Activated CD8-positive, alpha-beta memory T cell treated with anti-CD3 and anti-CD28 coated beads, Interleukin-2, amount 50 U/mL, for 48 hours (primary cell): ENCODE data around the gene CIAO1.
A peak's percentile ranks its signal among the peaks of the same experiment; 100 is the strongest.
"Not testable (repeated sequence)": the region's sequence is repeated elsewhere in the genome, so short reads cannot be mapped to it uniquely, and the experiment has no call there.

Experiments used
- DNase-seq: peaks from one replicate; pipeline ENCODE4 v3.0.0-alpha.2; 2020

The CIAO1 gene

GRCh38 chr2:96287273-96287856 is 21.3 kb downstream of the CIAO1 start:
- DNase-seq = no peak

GRCh38 chr2:96291751-96292150 is 25.7 kb downstream of the CIAO1 start:
- no peak for DNase-seq

GRCh38 chr2:96294271-96294670 is 28.2 kb downstream of the CIAO1 start:
- DNase-seq = not testable (repeated sequence)

GRCh38 chr2:96296925-96297324 is 30.9 kb downstream of the CIAO1 start:
- DNase-seq = no peak

- DNase-seq = no peak
These were observed 35.8 kb downstream of the CIAO1 start for GRCh38 chr2:96301865-96302264.

- no peak for DNase-seq
These were observed 38.6 kb downstream of the CIAO1 start for GRCh38 chr2:96304606-96305005.

GRCh38 chr2:96305091-96305978 is 39.3 kb downstream of the CIAO1 start, which contains the start of gene SNRNP200:
Gene SNRNP200, minus strand, starts transcription at chr2:96305546. Its CDS starts 109 bp downstream, at chr2:96305437.
- DNase-seq = peak; percentile 95

GRCh38 chr2:96305979-96306308 is 39.9 kb downstream of the CIAO1 start:
- peak; percentile 66 for DNase-seq

GRCh38 chr2:96306370-96306769 is 40.3 kb downstream of the CIAO1 start:
- no peak for DNase-seq

GRCh38 chr2:96308248-96308647 is 42.2 kb downstream of the CIAO1 start:
- no peak for DNase-seq

GRCh38 chr2:96315005-96315399 is 49.0 kb downstream of the CIAO1 start:
- DNase-seq = no peak

- DNase-seq = no peak
These were observed 49.5 kb downstream of the CIAO1 start for GRCh38 chr2:96315400-96316071.

GRCh38 chr2:96316999-96317398 is 51.0 kb downstream of the CIAO1 start:
- DNase-seq = no peak

GRCh38 chr2:96317584-96317997 is 51.6 kb downstream of the CIAO1 start:
- DNase-seq = no peak

- no peak for DNase-seq
These were observed 52.7 kb downstream of the CIAO1 start for GRCh38 chr2:96318723-96319122.

GRCh38 chr2:96319396-96319795 is 53.4 kb downstream of the CIAO1 start:
- no peak for DNase-seq

GRCh38 chr2:96320326-96320725 is 54.3 kb downstream of the CIAO1 start:
- DNase-seq = no peak

- peak; percentile 76 for DNase-seq
These were observed 55.0 kb downstream of the CIAO1 start for GRCh38 chr2:96320728-96321622.
